Stomach (tissue), 4 donors: ENCODE measurements around the gene HCRTR2.

Source experiments
- CTCF ChIP-seq, 7 experiments: fragments of 450-650 bp in 4 of 7; fragments of 200-600 bp in 3 of 7; sonication (generic) in 3 of 7; IDR thresholded peaks; one replicate each; pipeline ENCODE4 v1.5.1; 2016 to 2019; ENCODE audit warnings: antibody characterized with exemption in 7 of 7, control low read depth in 2 of 7, mild to moderate bottlenecking in 1 of 7
- EP300 ChIP-seq: sonication (generic); formaldehyde crosslinking; IDR thresholded peaks from one replicate; pipeline ENCODE4 v1.6.1; 2017; ENCODE audit warnings: antibody characterized with exemption
- POLR2A ChIP-seq, 4 donors: fragments of 450-650 bp; IDR thresholded peaks; one replicate each; pipeline ENCODE4 v1.6.1; 2016; ENCODE audit warnings: antibody characterized with exemption in 4 of 4, control low read depth in 2 of 4, mild to moderate bottlenecking in 1 of 4, moderate library complexity in 1 of 4
- POLR2AphosphoS5 ChIP-seq, 3 donors: sonication (generic); formaldehyde crosslinking; IDR thresholded peaks; one replicate each; pipeline ENCODE4 v1.6.1; 2016; ENCODE audit warnings: antibody characterized with exemption in 3 of 3

- TF ChIP-seq CTCF (IDR thresholded peaks at IDR 0.05) (no peak), POLR2A (IDR thresholded peaks at IDR 0.05) (no peak), EP300 (no peak), POLR2AphosphoS5 (IDR thresholded peaks at IDR 0.05) (no peak)
These were observed 21.0 kb upstream of the HCRTR2 start for GRCh38 chr6:55153284-55153683.
